PC-9 (cell line): ENCODE results near the gene SNAI3. TPM values are rescaled to one million over a fixed set of nuclear protein-coding genes. Genes with fewer than 3 reads are reported as not detected.

ENCODE experiments used
- BruUV-seq: library from RNA; stranded (reverse); fragments of 400-500 nt; replicated peaks from 2 replicates; lab custom pipeline; 2021; lab: Mats Ljungman, UMichigan
- CTCF ChIA-PET: fragments of 300-600 bp; sonication (Branson Sonifier 250); formaldehyde crosslinking; loops from one replicate; lab custom pipeline; 2022; ENCODE audit warnings: antibody characterized with exemption; lab: Charles Lee
- POLR2A ChIA-PET: fragments of 300-600 bp; sonication (Branson Sonifier 250); formaldehyde crosslinking; loops from one replicate; lab custom pipeline; 2022; ENCODE audit warnings: antibody characterized with exemption; ENCODE audit not compliant: unreplicated experiment; lab: Charles Lee
- DNase-seq, 2 experiments: peaks; one replicate each; pipeline versions ENCODE4 v3.0.0 to v3.0.0-alpha.2; 2015 to 2022; ENCODE audit warnings: mixed read lengths in 1 of 2
- H2AFZ ChIP-seq: fragments of 200-600 bp; sonication (generic); 2 replicates; pipeline ENCODE4 v1.8.1; 2017; ENCODE audit warnings: antibody characterized with exemption
- H3F3A ChIP-seq: fragments of 200-600 bp; sonication (generic); 2 replicates; pipeline ENCODE4 v1.8.1; 2017; ENCODE audit warnings: antibody characterized with exemption, mild to moderate bottlenecking, low read depth; ENCODE audit not compliant: insufficient read depth
- H3K27ac ChIP-seq: fragments of 200-600 bp; sonication (generic); 2 replicates; pipeline ENCODE4 v1.6.1; 2016; ENCODE audit warnings: mixed run types
- H3K27me3 ChIP-seq: fragments of 200-600 bp; sonication (generic); 2 replicates; pipeline ENCODE4 v1.6.1; 2016; ENCODE audit warnings: low read depth, mixed run types; ENCODE audit not compliant: insufficient read depth
- H3K36me3 ChIP-seq: fragments of 200-600 bp; sonication (generic); 2 replicates; pipeline ENCODE4 v1.6.1; 2016; ENCODE audit warnings: low read depth, mixed run types
- H3K4me1 ChIP-seq: fragments of 200-600 bp; sonication (generic); replicated peaks from 2 replicates; pipeline ENCODE4 v1.6.1; 2016; ENCODE audit warnings: mixed run types; ENCODE audit not compliant: insufficient read depth
- H3K4me2 ChIP-seq: fragments of 200-600 bp; sonication (generic); 2 replicates; pipeline ENCODE4 v1.6.1; 2017; ENCODE audit warnings: mixed run types
- H3K4me3 ChIP-seq: fragments of 200-600 bp; sonication (generic); 2 replicates; pipeline ENCODE4 v1.6.1; 2016; ENCODE audit warnings: mixed run types
- H3K79me2 ChIP-seq: fragments of 200-600 bp; sonication (generic); 2 replicates; pipeline ENCODE4 v1.6.1; 2017; ENCODE audit warnings: low read depth, mixed run types
- H3K9me2 ChIP-seq: fragments of 200-600 bp; sonication (generic); 2 replicates; pipeline ENCODE4 v1.8.1; 2017; ENCODE audit warnings: mild to moderate bottlenecking; ENCODE audit not compliant: insufficient read depth
- H3K9me3 ChIP-seq: fragments of 200-600 bp; sonication (generic); 2 replicates; pipeline ENCODE4 v1.8.1; 2016; ENCODE audit warnings: low read depth; ENCODE audit not compliant: insufficient read depth
- H4K20me1 ChIP-seq: fragments of 200-600 bp; sonication (generic); 2 replicates; pipeline ENCODE4 v1.8.1; 2017; ENCODE audit not compliant: insufficient read depth
- CTCF ChIP-seq: fragments of 200-600 bp; sonication (generic); conservative IDR thresholded peaks from 2 replicates; pipeline ENCODE4 v1.6.1; 2017; ENCODE audit warnings: mixed run types, antibody characterized with exemption, mild to moderate bottlenecking, moderate library complexity
- EZH2 ChIP-seq: fragments of 200-600 bp; sonication (generic); IDR thresholded peaks from 2 replicates; pipeline ENCODE4 v1.8.0; 2017; ENCODE audit warnings: antibody characterized with exemption, low read depth
- intact Hi-C: fragments of 100-400 bp; cut with micrococcal nuclease; formaldehyde crosslinking; loops from one replicate; pipeline ENCODE4 v1.10.0; 2022; ENCODE audit not compliant: unreplicated experiment
- total RNA-seq: library from RNA; stranded (reverse); gene quantifications from 2 replicates; pipeline ENCODE4 v1.2.3, GENCODE V29; 2021

Gene SNAI3
- total RNA-seq, 1 experiment from 2014 or later: 1.3 TPM

GRCh38 chr16:88636488-88637265, 49.6 kb downstream of the SNAI3 start:
- TF ChIP-seq EZH2 (no peak), CTCF (no peak)
- no peaks in the 10 kb centered on the region for H3K36me3 ChIP-seq
- no peaks in the 10 kb centered on the region for H3K4me1 ChIP-seq
- DNase-seq: no peak
- H3K4me3 ChIP-seq: no peak overlapping the region
- H3K27ac ChIP-seq: no peak overlapping the region
- no peak overlapping the region for H2AFZ ChIP-seq
- intact Hi-C loops: no loop called here
- no peaks in the 10 kb centered on the region for H3K9me2 ChIP-seq
- H3F3A ChIP-seq: no peaks in the 10 kb centered on the region
- no peaks in the 10 kb centered on the region for H3K27me3 ChIP-seq
- no TSS peak for BruUV-seq
- H4K20me1 ChIP-seq: no peaks in the 10 kb centered on the region
- H3K9me3 ChIP-seq: no peaks in the 10 kb centered on the region
- H3K79me2 ChIP-seq: no peaks in the 10 kb centered on the region
- H3K4me2 ChIP-seq: no peak overlapping the region
- ChIA-PET CTCF (no interaction called here), POLR2A (no interaction called here)

- BruUV-seq: no TSS peak
- intact Hi-C loops: no loop called here
- DNase-seq: no peak
- H3K79me2 ChIP-seq: no peaks in the 10 kb centered on the region
- no peaks in the 10 kb centered on the region for H3K9me3 ChIP-seq
- ChIA-PET POLR2A (no interaction called here), CTCF (no interaction called here)
- no peak overlapping the region for H3K4me3 ChIP-seq
- no peaks in the 10 kb centered on the region for H3K27me3 ChIP-seq
- 0 out of 2 replicates have a peak, but pooled peaks cover 3% of the 10 kb centered on the region for H3F3A ChIP-seq
- no peaks in the 10 kb centered on the region for H3K36me3 ChIP-seq
- no peak overlapping the region for H3K4me2 ChIP-seq
- H4K20me1 ChIP-seq: no peaks in the 10 kb centered on the region
- no peaks in the 10 kb centered on the region for H3K4me1 ChIP-seq
- H3K27ac ChIP-seq: no peak overlapping the region
- no peaks in the 10 kb centered on the region for H3K9me2 ChIP-seq
- H2AFZ ChIP-seq: no peak overlapping the region
- TF ChIP-seq CTCF: no peak
- no peak for TF ChIP-seq EZH2
These were observed 50.5 kb downstream of the SNAI3 start for GRCh38 chr16:88635671-88636319.

- H3K27ac ChIP-seq: no peak overlapping the region
- no peaks in the 10 kb centered on the region for H3K9me3 ChIP-seq
- no peaks in the 10 kb centered on the region for H3K4me1 ChIP-seq
- no peaks in the 10 kb centered on the region for H3K36me3 ChIP-seq
- ChIA-PET CTCF (no interaction called here), POLR2A (no interaction called here)
- H2AFZ ChIP-seq: no peak overlapping the region
- BruUV-seq: no TSS peak
- H3K27me3 ChIP-seq: no peaks in the 10 kb centered on the region
- no peak overlapping the region for H3K4me3 ChIP-seq
- H3K9me2 ChIP-seq: no peaks in the 10 kb centered on the region
- DNase-seq: no peak
- H3K79me2 ChIP-seq: no peaks in the 10 kb centered on the region
- intact Hi-C loops: no loop called here
- H3F3A ChIP-seq: 0 out of 2 replicates have a peak, but pooled peaks cover 3% of the 10 kb centered on the region
- H3K4me2 ChIP-seq: no peak overlapping the region
- no peak for TF ChIP-seq EZH2
- no peak for TF ChIP-seq CTCF
- H4K20me1 ChIP-seq: no peaks in the 10 kb centered on the region
These were observed 51.2 kb downstream of the SNAI3 start for GRCh38 chr16:88634994-88635670.
